ENCODE data around the gene KLF9.
A peak's percentile ranks its signal among the peaks of the same experiment; 100 is the strongest.

KLF9 gene

GRCh38 chr9:70413799-70414775 is at the start of gene KLF9:
TSS of gene KLF9 (minus strand) at chr9:70414657. CDS start at chr9:70413363, 1,294 bp downstream.
- peak; percentile 67 to 98 (median 92) for DNase-seq

GRCh38 chr9:70463877-70464276 is 49.4 kb upstream of the KLF9 start:
- no peak for DNase-seq

- no peak for DNase-seq
Measured at GRCh38 chr9:70462300-70462699, 47.8 kb upstream of the KLF9 start.

GRCh38 chr9:70457235-70457634 is 42.8 kb upstream of the KLF9 start:
- no peak for DNase-seq

GRCh38 chr9:70455993-70456704 is 41.7 kb upstream of the KLF9 start:
- DNase-seq, result no peak

GRCh38 chr9:70452365-70452764 is 37.9 kb upstream of the KLF9 start:
- no peak for DNase-seq

GRCh38 chr9:70451765-70452164 is 37.3 kb upstream of the KLF9 start:
- no peak for DNase-seq

- DNase-seq, result no peak
Measured at GRCh38 chr9:70450738-70451137, 36.3 kb upstream of the KLF9 start.

GRCh38 chr9:70449461-70449860 is 35.0 kb upstream of the KLF9 start:
- no peak for DNase-seq

- DNase-seq, result no peak
Measured at GRCh38 chr9:70448919-70449318, 34.5 kb upstream of the KLF9 start.

- no peak for DNase-seq
Measured at GRCh38 chr9:70444904-70445303, 30.4 kb upstream of the KLF9 start.

- DNase-seq, result no peak
Measured at GRCh38 chr9:70442328-70442848, 27.9 kb upstream of the KLF9 start.

GRCh38 chr9:70441622-70442021 is 27.2 kb upstream of the KLF9 start:
- no peak for DNase-seq

GRCh38 chr9:70439991-70440706 is 25.7 kb upstream of the KLF9 start:
- no peak for DNase-seq

GRCh38 chr9:70438341-70438928 is 24.0 kb upstream of the KLF9 start:
- DNase-seq, result peak in 6 of 58 donors; percentile 1 to 20 (median 6)

- no peak for DNase-seq
Measured at GRCh38 chr9:70435948-70436347, 21.5 kb upstream of the KLF9 start.

- no peak for DNase-seq
Measured at GRCh38 chr9:70429899-70430298, 15.4 kb upstream of the KLF9 start.

- no peak for DNase-seq
Measured at GRCh38 chr9:70428781-70429180, 14.3 kb upstream of the KLF9 start.

- DNase-seq, result no peak
Measured at GRCh38 chr9:70427161-70427945, 12.9 kb upstream of the KLF9 start.

GRCh38 chr9:70425192-70425591 is 10.7 kb upstream of the KLF9 start:
- DNase-seq, result no peak
